GM12878 (cell line): Measurements from ENCODE around the gene CLIP2. TPM values are rescaled to one million over a fixed set of nuclear protein-coding genes. Genes with fewer than 3 reads are reported as not detected.
"Not testable (repeated sequence)": the region's sequence is repeated elsewhere in the genome, so short reads cannot be mapped to it uniquely, and the experiment has no call there.

Experiments used
- ATAC-seq: fragments of 200-7000 bp; cut with Tn5 transposase; 3 replicates; pipeline ENCODE4 v1.9.1; 2020; ENCODE audit warnings: mild to moderate bottlenecking, moderate library complexity
- BruUV-seq: library from RNA; stranded (reverse); fragments of 400-500 nt; replicated peaks from 2 replicates; lab custom pipeline; 2021; lab: Mats Ljungman, UMichigan
- CTCF ChIA-PET: fragments of 300-600 bp; sonication (Branson Sonifier 250); formaldehyde crosslinking; extraction: SDS; loops from one replicate; lab custom pipeline; 2021; ENCODE audit warnings: inconsistent platforms; lab: Yijun Ruan, JAX
- POLR2A ChIA-PET: fragments of 350-600 bp; formaldehyde crosslinking; extraction: SDS; loops from one replicate; lab custom pipeline; 2021; ENCODE audit warnings: inconsistent platforms; lab: Charles Lee
- RAD21 ChIA-PET: fragments of 300-600 bp; sonication (Branson Sonifier 250); formaldehyde crosslinking; loops from one replicate; lab custom pipeline; 2023; ENCODE audit warnings: antibody characterized with exemption; ENCODE audit not compliant: unreplicated experiment; lab: Charles Lee
- SMC1A ChIA-PET: fragments of 300-600 bp; sonication (Branson Sonifier 250); formaldehyde crosslinking; loops from one replicate; lab custom pipeline; 2023; ENCODE audit not compliant: unreplicated experiment, uncharacterized antibody; lab: Charles Lee
- DNase-seq: peaks from one replicate; pipeline ENCODE4 v3.0.0-alpha.2; 2011; ENCODE audit warnings: low read depth, low spot score
- FAIRE-seq: peaks from 3 replicates; lab custom pipeline; 2011; peaks lifted over from hg19 to GRCh38; lab: Jason Lieb, UNC
- H2AFZ ChIP-seq: 2 replicates; pipeline ENCODE4 v1.6.0; 2011; ENCODE audit warnings: low read depth, low read length, control low read depth; ENCODE audit not compliant: control insufficient read depth
- H3K27ac ChIP-seq: 2 replicates; pipeline ENCODE4 v1.5.1; 2011; ENCODE audit warnings: control low read depth; ENCODE audit not compliant: control insufficient read depth, insufficient read depth
- H3K27me3 ChIP-seq, 2 experiments: replicated peaks in 1 of 2; 2 replicates each; pipeline versions ENCODE4 v1.6.0 to v1.6.1; 2011; ENCODE audit warnings: low read length in 1 of 2; ENCODE audit not compliant: control insufficient read depth in 2 of 2, insufficient read depth in 2 of 2
- H3K36me3 ChIP-seq, 2 experiments: 2 replicates each; pipeline ENCODE4 v1.5.1; 2011; ENCODE audit warnings: low read length in 1 of 2; ENCODE audit not compliant: control insufficient read depth in 2 of 2, insufficient read depth in 2 of 2
- H3K4me1 ChIP-seq: 2 replicates; pipeline ENCODE4 v1.6.1; 2011; ENCODE audit warnings: mild to moderate bottlenecking, low read length, moderate library complexity, mixed read lengths; ENCODE audit not compliant: control insufficient read depth, insufficient read depth
- H3K4me2 ChIP-seq: 2 replicates; pipeline ENCODE4 v1.6.0; 2011; ENCODE audit warnings: control low read depth; ENCODE audit not compliant: control insufficient read depth, insufficient read depth
- H3K4me3 ChIP-seq: fragments of 200-600 bp; sonication (generic); 2 replicates; pipeline ENCODE4 v1.5.1; 2016
- H3K79me2 ChIP-seq: 2 replicates; pipeline ENCODE4 v1.6.0; 2011; ENCODE audit warnings: low read length; ENCODE audit not compliant: control insufficient read depth, insufficient read depth
- H3K9ac ChIP-seq: 2 replicates; pipeline ENCODE4 v1.8.0; 2011; ENCODE audit warnings: low read length, control low read depth, mixed read lengths; ENCODE audit not compliant: control insufficient read depth, insufficient read depth
- H3K9me3 ChIP-seq: replicated peaks from 3 replicates; pipeline ENCODE4 v1.5.1; 2011; ENCODE audit warnings: mild to moderate bottlenecking, low read length; ENCODE audit not compliant: control insufficient read depth, insufficient read depth
- H4K20me1 ChIP-seq: 2 replicates; pipeline ENCODE4 v1.6.0; 2011; ENCODE audit not compliant: control insufficient read depth, insufficient read depth
- CHD1 ChIP-seq: IDR thresholded peaks from 2 replicates; pipeline ENCODE4 v1.6.1; 2012; ENCODE audit warnings: low read depth, low read length, improper control_type of control experiment
- CREB1 ChIP-seq: IDR thresholded peaks from 2 replicates; pipeline ENCODE4 v1.6.1; 2012; ENCODE audit warnings: low read depth, mild to moderate bottlenecking, inconsistent platforms
- NR2F1 ChIP-seq: fragments of 450-650 bp; conservative IDR thresholded peaks from 2 replicates; pipeline ENCODE4 v1.6.1; 2017; ENCODE audit warnings: mild to moderate bottlenecking
- ZNF217 ChIP-seq: fragments of 450-650 bp; IDR thresholded peaks from 2 replicates; pipeline ENCODE4 v1.6.1; 2017; ENCODE audit warnings: antibody characterized with exemption, mild to moderate bottlenecking
- ZNF274 ChIP-seq: IDR thresholded peaks from one replicate; pipeline ENCODE4 v1.8.0; 2011; ENCODE audit not compliant: insufficient read length, insufficient read depth
- WGBS: methylation state at CpG from one replicate; pipeline ENCODE4 v1.1.6; 2016; ENCODE audit warnings: low lambda C conversion rate; ENCODE audit not compliant: insufficient replicate concordance, insufficient coverage; ENCODE audit errors: missing lambda C conversion rate; 5-methylcytosine and 5-hydroxymethylcytosine counted together
- in situ Hi-C: fragments of 300-500 bp; cut with MboI; formaldehyde crosslinking; loops from 9 replicates; pipeline ENCODE4 v1.14.3; 2018; ENCODE audit warnings: mixed read lengths
- intact Hi-C: fragments of 100-400 bp; cut with micrococcal nuclease; formaldehyde crosslinking; loops from one replicate; pipeline ENCODE4 v1.14.2; 2022; ENCODE audit not compliant: unreplicated experiment
- polyA plus RNA-seq, 11 experiments: library from polyadenylated mRNA; depleted of rRNA in 4 of 11; unstranded in 6 of 11; stranded (reverse) in 5 of 11; fragments of >200 nt; fragmentation: Nextera tagmentation in 4 of 11; fragmentation: Illumina TruSeq in 1 of 11; extraction: Ambion mirVana in 4 of 11; extraction: Trizol in 1 of 11; gene quantifications; 1 replicate in 1 of 11; 2 replicates in 10 of 11; pipeline versions ENCODE4 v1.2.1 to v1.2.3, GENCODE V29; 2011 to 2016; ENCODE audit warnings: inconsistent platforms in 2 of 11, missing spikeins in 2 of 11, low read depth in 1 of 11
- total RNA-seq, 4 experiments: library from RNA; depleted of rRNA in 3 of 4; stranded (reverse); fragments of >200 nt in 3 of 4; fragmentation: Illumina TruSeq in 1 of 4; extraction: Trizol in 1 of 4; gene quantifications; 2 replicates each; pipeline versions ENCODE4 v1.2.1 to v1.2.3, GENCODE V29; 2013 to 2021

Gene CLIP2
- total and polyA plus RNA-seq, 10 of the 15 experiments (the other 5 are each of a cell fraction or from before 2014, with no cell fraction given) = 0.26 to 56.3 (median 21.0) TPM

GRCh38 chr7:74411571-74411970 is 122.4 kb downstream of the CLIP2 start:
- RAD21 ChIA-PET, H3K4me1 ChIP-seq, H3K4me3 ChIP-seq, H3K9me3 ChIP-seq, H2AFZ ChIP-seq, ATAC-seq, H3K27me3 ChIP-seq, H3K4me2 ChIP-seq, H3K27ac ChIP-seq, H3K36me3 ChIP-seq, POLR2A ChIA-PET, BruUV-seq, H4K20me1 ChIP-seq, H3K9ac ChIP-seq, DNase-seq, FAIRE-seq, H3K79me2 ChIP-seq: not testable (repeated sequence)
- CTCF ChIA-PET = interaction anchor here (1.1 to 3.0 kb wide), 3 partner anchors 11 to 155 kb away, joined by 4 to 23 read pairs (median 8); no protein-coding TSS in a partner anchor
- in situ Hi-C loops (loop anchor here (10.0 kb wide), 1 partner anchor 463 kb away; no protein-coding TSS in a partner anchor), intact Hi-C loops (loop anchor here (10.0 kb wide), 1 partner anchor 303 kb away; no protein-coding TSS in a partner anchor)
- SMC1A ChIA-PET = interaction anchor here (0.5 to 0.6 kb wide), 2 partner anchors 123 to 193 kb away, joined by 3 read pairs; no protein-coding TSS in a partner anchor
- 98% methylated on average over 3 of the region's 5 CpGs for WGBS

- ChIA-PET CTCF (interaction anchor here (0.6 to 3.0 kb wide), 3 partner anchors 11 to 237 kb away, joined by 3 to 23 read pairs (median 4); no protein-coding TSS in a partner anchor), POLR2A (no interaction called here), SMC1A (interaction anchor here (0.6 to 1.0 kb wide), 2 partner anchors 122 to 205 kb away, joined by 3 read pairs; no protein-coding TSS in a partner anchor), RAD21 (interaction anchor here (0.7 kb wide), 1 partner anchor 245 kb away, joined by 3 read pairs; the partner anchor contains the start of gene GTF2I)
- in situ Hi-C loops = loop anchor here (10.0 kb wide), 1 partner anchor 463 kb away; no protein-coding TSS in a partner anchor
- H3K9me3 ChIP-seq = no peaks in the 10 kb centered on the region
- no peak overlapping the region for H2AFZ ChIP-seq
- WGBS = 2% methylated on average over 4 of the region's 4 CpGs
- no peaks in the 10 kb centered on the region for H4K20me1 ChIP-seq
- H3K79me2 ChIP-seq = no peaks in the 10 kb centered on the region
- DNase-seq (no peak), ATAC-seq (no peak; the same call in 2 of the 3 replicates), FAIRE-seq (no peak)
- no peaks in the 10 kb centered on the region for H3K27me3 ChIP-seq
- no peak for TF ChIP-seq ZNF274
- TF ChIP-seq NR2F1 = no peak
- no peak for TF ChIP-seq ZNF217
- no peak for TF ChIP-seq CREB1
- no peak for TF ChIP-seq CHD1
- intact Hi-C loops = loop anchor here (10.0 kb wide), 1 partner anchor 303 kb away; no protein-coding TSS in a partner anchor
- no peak overlapping the region for H3K9ac ChIP-seq
- no peak overlapping the region for H3K4me2 ChIP-seq
- H3K4me1 ChIP-seq = no peaks in the 10 kb centered on the region; the same call in 1 of the 2 replicates
- no peak overlapping the region for H3K27ac ChIP-seq
- no peaks in the 10 kb centered on the region for H3K36me3 ChIP-seq
- no TSS peak for BruUV-seq
- H3K4me3 ChIP-seq = no peak overlapping the region
Observed at GRCh38 chr7:74412056-74412455, 122.8 kb downstream of the CLIP2 start.
